Measurements from ENCODE around the gene PRKCE.
A peak's percentile ranks its signal among the peaks of the same experiment; 100 is the strongest.

Gene PRKCE

GRCh38 chr2:46096260-46096659 is 444.8 kb downstream of the PRKCE start:
- no peak for DNase-seq

- DNase-seq, result peak in 5 of 51 donors; percentile 2 to 21 (median 2)
Observed at GRCh38 chr2:46097714-46098480, 446.4 kb downstream of the PRKCE start.

GRCh38 chr2:46098621-46099062 is 447.2 kb downstream of the PRKCE start:
- DNase-seq, result no peak

- no peak for DNase-seq
Observed at GRCh38 chr2:46101557-46102220, 450.2 kb downstream of the PRKCE start.

- DNase-seq, result no peak
Observed at GRCh38 chr2:46106690-46107089, 455.2 kb downstream of the PRKCE start.

GRCh38 chr2:46114996-46115395 is 463.5 kb downstream of the PRKCE start:
- DNase-seq, result no peak

GRCh38 chr2:46116150-46116549 is 464.7 kb downstream of the PRKCE start:
- DNase-seq, result no peak

GRCh38 chr2:46116553-46116991 is 465.1 kb downstream of the PRKCE start:
- no peak for DNase-seq

GRCh38 chr2:46117379-46117778 is 465.9 kb downstream of the PRKCE start:
- no peak for DNase-seq

GRCh38 chr2:46117994-46118393 is 466.5 kb downstream of the PRKCE start:
- no peak for DNase-seq

GRCh38 chr2:46118656-46119371 is 467.3 kb downstream of the PRKCE start:
- DNase-seq, result no peak

GRCh38 chr2:46119453-46119852 is 468.0 kb downstream of the PRKCE start:
- DNase-seq, result no peak

GRCh38 chr2:46120792-46121555 is 469.5 kb downstream of the PRKCE start:
- no peak for DNase-seq

- no peak for DNase-seq
Observed at GRCh38 chr2:46122318-46122976, 471.0 kb downstream of the PRKCE start.

GRCh38 chr2:46123013-46123412 is 471.5 kb downstream of the PRKCE start:
- DNase-seq, result no peak

GRCh38 chr2:46125798-46126197 is 474.3 kb downstream of the PRKCE start:
- DNase-seq, result no peak

- DNase-seq, result no peak
Observed at GRCh38 chr2:46126571-46126970, 475.1 kb downstream of the PRKCE start.

- no peak for DNase-seq
Observed at GRCh38 chr2:46127176-46127575, 475.7 kb downstream of the PRKCE start.

- DNase-seq, result no peak
Observed at GRCh38 chr2:46130511-46130910, 479.0 kb downstream of the PRKCE start.

GRCh38 chr2:46132996-46133395 is 481.5 kb downstream of the PRKCE start:
- DNase-seq, result no peak
